GM13977 (cell line): Measurements from ENCODE around the gene FCHO2.
"Not testable (repeated sequence)": the region's sequence is repeated elsewhere in the genome, so short reads cannot be mapped to it uniquely, and the experiment has no call there.

Experiments used
- DNase-seq: peaks from one replicate; pipeline ENCODE4 v3.0.0; 2012; ENCODE audit warnings: low spot score
- in situ Hi-C: fragments of 300-500 bp; cut with MboI; formaldehyde crosslinking; loops from one replicate; pipeline ENCODE4 v1.12.0; 2022; ENCODE audit warnings: low sequenced_read_pairs, low pct_unique_long_range_greater_than_20kb, mixed read lengths, inconsistent platforms; ENCODE audit not compliant: unreplicated experiment
- TF ChIP-seq, protein P1 (sequence below): IDR thresholded peaks from 2 replicates; pipeline ENCODE4 v1.5.1; 2012; ENCODE audit warnings: mild to moderate bottlenecking, control low read depth; ENCODE audit not compliant: insufficient read depth; ENCODE audit errors: extremely low read depth, missing control alignments

The FCHO2 gene

DNA sequence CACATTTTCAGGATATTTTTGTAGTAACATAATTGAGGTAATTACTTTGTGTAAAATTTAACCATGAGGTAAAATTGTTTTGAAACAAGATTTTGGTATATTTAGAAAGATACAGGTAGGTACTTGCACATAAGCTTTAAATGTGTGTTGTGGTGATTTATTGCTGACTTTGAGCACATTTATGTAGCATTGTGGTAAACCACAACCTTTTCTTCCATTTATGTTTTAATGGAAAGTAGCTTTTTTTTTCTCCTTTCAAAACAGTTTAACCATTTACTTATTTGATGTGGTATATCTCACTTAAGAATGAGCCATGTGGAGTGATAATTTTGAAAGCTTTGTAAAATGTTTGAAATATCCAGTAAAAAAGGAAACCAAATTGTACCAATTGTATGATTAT, 35.6 kb downstream of the FCHO2 start:
- TF ChIP-seq, protein P1, sequence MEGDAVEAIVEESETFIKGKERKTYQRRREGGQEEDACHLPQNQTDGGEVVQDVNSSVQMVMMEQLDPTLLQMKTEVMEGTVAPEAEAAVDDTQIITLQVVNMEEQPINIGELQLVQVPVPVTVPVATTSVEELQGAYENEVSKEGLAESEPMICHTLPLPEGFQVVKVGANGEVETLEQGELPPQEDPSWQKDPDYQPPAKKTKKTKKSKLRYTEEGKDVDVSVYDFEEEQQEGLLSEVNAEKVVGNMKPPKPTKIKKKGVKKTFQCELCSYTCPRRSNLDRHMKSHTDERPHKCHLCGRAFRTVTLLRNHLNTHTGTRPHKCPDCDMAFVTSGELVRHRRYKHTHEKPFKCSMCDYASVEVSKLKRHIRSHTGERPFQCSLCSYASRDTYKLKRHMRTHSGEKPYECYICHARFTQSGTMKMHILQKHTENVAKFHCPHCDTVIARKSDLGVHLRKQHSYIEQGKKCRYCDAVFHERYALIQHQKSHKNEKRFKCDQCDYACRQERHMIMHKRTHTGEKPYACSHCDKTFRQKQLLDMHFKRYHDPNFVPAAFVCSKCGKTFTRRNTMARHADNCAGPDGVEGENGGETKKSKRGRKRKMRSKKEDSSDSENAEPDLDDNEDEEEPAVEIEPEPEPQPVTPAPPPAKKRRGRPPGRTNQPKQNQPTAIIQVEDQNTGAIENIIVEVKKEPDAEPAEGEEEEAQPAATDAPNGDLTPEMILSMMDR: no peak
- no peak for DNase-seq
- in situ Hi-C loops: no loop called here

- DNase-seq: no peak
- in situ Hi-C loops: no loop called here
- TF ChIP-seq, protein P1: no peak
These were observed 38.7 kb downstream of the FCHO2 start for GRCh38 chr5:72994578-72994977.

DNA sequence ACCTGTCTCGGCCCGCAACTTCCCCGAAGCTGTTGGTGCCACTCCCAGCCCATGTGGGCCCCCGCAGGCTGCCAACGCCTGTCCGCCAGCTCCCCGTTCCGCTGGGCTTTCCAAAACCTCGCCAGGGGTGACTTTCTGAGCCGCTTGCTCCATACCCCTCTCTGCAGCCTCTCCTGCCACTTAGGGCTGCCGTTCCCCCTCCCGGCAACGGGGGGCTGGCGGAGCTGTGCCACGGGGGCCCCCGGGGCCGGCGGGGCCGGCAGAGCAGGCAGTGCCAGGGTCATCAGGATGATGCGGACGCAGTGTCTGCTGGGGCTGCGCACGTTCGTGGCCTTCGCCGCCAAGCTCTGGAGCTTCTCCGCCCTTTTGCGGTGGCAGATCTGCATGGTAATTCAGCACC, 40.8 kb downstream of the FCHO2 start:
- no peak for DNase-seq
- TF ChIP-seq, protein P1: no peak
- in situ Hi-C loops: no loop called here

GRCh38 chr5:72999916-73000315, 44.1 kb downstream of the FCHO2 start:
- in situ Hi-C loops: no loop called here
- no peak for DNase-seq
- TF ChIP-seq, protein P1: no peak

GRCh38 chr5:73005886-73006285, 50.0 kb downstream of the FCHO2 start:
- no peak for DNase-seq
- in situ Hi-C loops: no loop called here
- TF ChIP-seq, protein P1: no peak

DNA sequence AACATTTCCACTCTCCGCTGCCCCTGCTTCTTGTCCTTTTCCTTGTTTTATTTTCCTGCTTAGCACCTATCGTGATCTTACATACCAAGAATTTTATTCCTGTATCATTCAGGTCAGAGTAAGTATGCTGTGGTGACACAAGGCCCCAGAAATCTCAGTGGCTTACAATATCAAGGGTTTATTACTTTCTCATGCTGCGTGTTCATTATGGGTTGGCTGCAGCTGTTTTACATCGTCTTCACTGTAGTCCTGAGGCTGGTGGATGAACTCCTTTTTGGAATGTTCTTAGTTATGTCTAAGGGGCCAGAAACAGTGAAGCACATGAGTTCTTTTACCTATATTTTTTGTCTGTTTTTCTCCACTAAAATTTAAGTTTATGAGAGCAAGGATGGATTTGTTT, 51.2 kb downstream of the FCHO2 start:
- in situ Hi-C loops: no loop called here
- no peak for DNase-seq
- TF ChIP-seq, protein P1: no peak

GRCh38 chr5:73008831-73009230, 53.0 kb downstream of the FCHO2 start:
- no peak for DNase-seq
- TF ChIP-seq, protein P1: no peak
- in situ Hi-C loops: no loop called here

GRCh38 chr5:73011612-73012011, 55.8 kb downstream of the FCHO2 start:
- DNase-seq, in situ Hi-C loops: not testable (repeated sequence)
